Suprapubic skin (tissue), 4 donors: ENCODE results near the gene CRPPA. TPM values are rescaled to one million over a fixed set of nuclear protein-coding genes. Genes with fewer than 3 reads are reported as not detected.
"Not testable (repeated sequence)": the region's sequence is repeated elsewhere in the genome, so short reads cannot be mapped to it uniquely, and the experiment has no call there.

Experiments
- DNase-seq, 2 donors: peaks; one replicate each; pipeline ENCODE4 v3.0.0-alpha.2; 2019; ENCODE audit warnings: low spot score in 2 of 2
- H3K27ac ChIP-seq: fragments of 200-600 bp; sonication (generic); one replicate; pipeline ENCODE4 v1.5.1; 2019
- H3K27me3 ChIP-seq: fragments of 200-600 bp; sonication (generic); one replicate; pipeline ENCODE4 v1.5.1; 2019
- H3K36me3 ChIP-seq: fragments of 200-600 bp; sonication (generic); one replicate; pipeline ENCODE4 v1.5.1; 2019
- H3K4me1 ChIP-seq: fragments of 200-600 bp; sonication (generic); one replicate; pipeline ENCODE4 v1.5.1; 2019
- H3K4me3 ChIP-seq: fragments of 200-600 bp; sonication (generic); one replicate; pipeline ENCODE4 v1.5.1; 2019; ENCODE audit warnings: mild to moderate bottlenecking
- H3K9me3 ChIP-seq: fragments of 200-600 bp; sonication (generic); one replicate; pipeline ENCODE4 v1.5.1; 2019
- CTCF ChIP-seq, 2 donors: fragments of 200-600 bp in 1 of 2; fragments of 450-650 bp in 1 of 2; sonication (generic) in 1 of 2; IDR thresholded peaks; one replicate each; pipeline ENCODE4 v1.5.1; 2016 to 2019; ENCODE audit warnings: antibody characterized with exemption in 2 of 2, mild to moderate bottlenecking in 1 of 2, moderate library complexity in 1 of 2
- EP300 ChIP-seq: sonication (generic); formaldehyde crosslinking; IDR thresholded peaks from one replicate; pipeline ENCODE4 v1.6.1; 2017; ENCODE audit warnings: antibody characterized with exemption
- POLR2A ChIP-seq, 2 donors: fragments of 450-650 bp; IDR thresholded peaks; one replicate each; pipeline ENCODE4 v1.6.1; 2017; ENCODE audit warnings: antibody characterized with exemption in 2 of 2, mild to moderate bottlenecking in 2 of 2, moderate library complexity in 2 of 2
- POLR2AphosphoS5 ChIP-seq, 3 donors: sonication (generic); formaldehyde crosslinking; IDR thresholded peaks; one replicate each; pipeline ENCODE4 v1.6.1; 2017; ENCODE audit warnings: antibody characterized with exemption in 3 of 3
- WGBS: methylation state at CpG from one replicate; pipeline ENCODE4 v1.1.5; 2018; 5-methylcytosine and 5-hydroxymethylcytosine counted together
- total RNA-seq, 4 donors: library from RNA; depleted of rRNA; stranded (reverse); fragments of >200 nt; gene quantifications; one replicate each; pipeline ENCODE4 v1.1.0, GENCODE V29; 2016

Gene CRPPA
- total RNA-seq, 4 donors from 2014 or later: 0.95 to 2.0 (median 1.6) TPM

- Histone ChIP-seq H3K27ac (no peak overlapping the region), H3K4me1 (no peaks in the 10 kb centered on the region), H3K9me3 (no peaks in the 10 kb centered on the region), H3K36me3 (no peaks in the 10 kb centered on the region), H3K4me3 (no peak overlapping the region), H3K27me3 (no peaks in the 10 kb centered on the region)
- 96% methylated on average over 25 of the region's 25 CpGs for WGBS
- TF ChIP-seq POLR2AphosphoS5 (IDR thresholded peaks at IDR 0.05) (no peak), CTCF (IDR thresholded peaks at IDR 0.05) (no peak), EP300 (no peak), POLR2A (IDR thresholded peaks at IDR 0.05) (no peak)
- no peak for DNase-seq
Measured at GRCh38 chr7:16396766-16397500, 24.4 kb downstream of the CRPPA start.

DNA sequence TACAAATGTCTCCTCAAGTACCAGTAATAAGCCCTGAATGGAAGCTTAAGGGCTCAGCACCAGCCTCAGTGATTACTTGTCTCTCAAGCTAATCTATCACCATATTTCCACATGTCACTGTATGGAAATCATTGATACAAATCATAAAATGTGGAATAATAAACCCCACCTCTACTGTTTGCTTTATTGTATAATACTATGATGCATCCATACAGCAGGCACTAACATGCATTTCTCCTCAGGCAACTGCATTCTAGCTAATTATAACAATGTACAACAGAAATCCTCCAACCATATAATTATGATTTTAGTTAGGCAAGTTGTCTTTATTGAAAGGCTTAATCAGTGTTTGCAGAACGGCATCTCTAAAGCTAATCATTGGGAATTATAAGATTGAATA is 26.2 kb downstream of the CRPPA start:
- DNase-seq: no peak
- Histone ChIP-seq H3K27ac (no peak overlapping the region), H3K4me3 (no peak overlapping the region), H3K27me3 (no peaks in the 10 kb centered on the region), H3K4me1 (no peaks in the 10 kb centered on the region), H3K36me3 (no peaks in the 10 kb centered on the region), H3K9me3 (no peaks in the 10 kb centered on the region)
- no peak for TF ChIP-seq POLR2AphosphoS5 (IDR thresholded peaks at IDR 0.05)
- TF ChIP-seq EP300: no peak
- TF ChIP-seq POLR2A (IDR thresholded peaks at IDR 0.05): no peak
- TF ChIP-seq CTCF (IDR thresholded peaks at IDR 0.05): no peak
- WGBS: 74% methylated on average over 1 of the region's 1 CpG

- 91% methylated on average over 4 of the region's 4 CpGs for WGBS
- Histone ChIP-seq H3K27ac (no peak overlapping the region), H3K9me3 (no peaks in the 10 kb centered on the region), H3K27me3 (no peaks in the 10 kb centered on the region), H3K4me1 (no peaks in the 10 kb centered on the region), H3K4me3 (no peak overlapping the region), H3K36me3 (no peaks in the 10 kb centered on the region)
- TF ChIP-seq EP300 (no peak), POLR2A (IDR thresholded peaks at IDR 0.05) (no peak), POLR2AphosphoS5 (IDR thresholded peaks at IDR 0.05) (no peak), CTCF (IDR thresholded peaks at IDR 0.05) (no peak)
- DNase-seq: no peak
Measured at GRCh38 chr7:16393862-16394422, 27.4 kb downstream of the CRPPA start.

GRCh38 chr7:16392990-16393523 is 28.3 kb downstream of the CRPPA start:
- WGBS: 98% methylated on average over 2 of the region's 2 CpGs

GRCh38 chr7:16383786-16384185 is 37.6 kb downstream of the CRPPA start:
- not testable (repeated sequence) for H3K27me3 ChIP-seq, H3K9me3 ChIP-seq, H3K4me3 ChIP-seq, DNase-seq, H3K36me3 ChIP-seq, H3K27ac ChIP-seq, H3K4me1 ChIP-seq
- WGBS: 98% methylated on average over 17 of the region's 18 CpGs

More at GRCh38 chr7:16392990-16393523, 28.3 kb downstream of the CRPPA start:
- Histone ChIP-seq H3K27ac (no peak overlapping the region), H3K9me3 (no peaks in the 10 kb centered on the region), H3K4me3 (no peak overlapping the region), H3K36me3 (no peaks in the 10 kb centered on the region), H3K27me3 (no peaks in the 10 kb centered on the region), H3K4me1 (no peaks in the 10 kb centered on the region)
- TF ChIP-seq EP300: no peak
- TF ChIP-seq CTCF (IDR thresholded peaks at IDR 0.05): no peak
- no peak for TF ChIP-seq POLR2AphosphoS5 (IDR thresholded peaks at IDR 0.05)
- TF ChIP-seq POLR2A (IDR thresholded peaks at IDR 0.05): no peak
- no peak for DNase-seq

DNA sequence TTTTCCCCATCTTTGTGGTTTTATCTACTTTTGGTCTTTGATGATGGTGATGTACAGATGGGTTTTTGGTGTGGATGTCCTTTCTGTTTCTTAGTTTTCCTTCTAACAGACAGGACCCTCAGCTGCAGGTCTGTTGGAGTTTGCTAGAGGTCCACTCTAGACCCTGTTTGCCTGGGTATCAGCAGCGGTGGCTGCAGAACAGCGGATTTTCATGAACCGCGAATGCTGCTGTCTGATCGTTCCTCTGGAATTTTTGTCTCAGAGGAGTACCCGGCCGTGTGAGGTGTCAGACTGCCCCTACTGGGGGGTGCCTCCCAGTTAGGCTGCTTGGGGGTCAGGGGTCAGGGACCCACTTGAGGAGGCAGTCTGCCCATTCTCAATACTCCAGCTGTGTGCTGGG is 38.2 kb downstream of the CRPPA start:
- not testable (repeated sequence) for H3K9me3 ChIP-seq, H3K27me3 ChIP-seq, H3K36me3 ChIP-seq, H3K4me1 ChIP-seq, DNase-seq, H3K4me3 ChIP-seq, H3K27ac ChIP-seq
- 100% methylated on average over 5 of the region's 7 CpGs for WGBS
